BLaER1 treated with 17β-estradiol and CSF1 and Interleukin-3, amounts not matched to agents 10 nM and 100 nM (cell line): ENCODE measurements around the gene TUNAR.
A peak's percentile ranks its signal among the peaks of the same experiment; 100 is the strongest.
"Not testable (repeated sequence)": the region's sequence is repeated elsewhere in the genome, so short reads cannot be mapped to it uniquely, and the experiment has no call there.

Experiments
- H3K27ac ChIP-seq, 11 experiments: shearing (Covaris generic); formaldehyde crosslinking; 2 replicates each; pipeline ENCODE4 v1.8.1; 2022
- H3K27me3 ChIP-seq, 11 experiments: shearing (Covaris generic); formaldehyde crosslinking; 2 replicates each; pipeline ENCODE4 v1.8.1; 2022
- H3K36me3 ChIP-seq, 11 experiments: shearing (Covaris generic); formaldehyde crosslinking; 2 replicates each; pipeline ENCODE4 v1.8.1; 2022
- H3K4me1 ChIP-seq, 10 experiments: shearing (Covaris generic); formaldehyde crosslinking; 2 replicates each; pipeline ENCODE4 v1.8.1; 2022
- H3K4me2 ChIP-seq, 11 experiments: shearing (Covaris generic); formaldehyde crosslinking; 2 replicates each; pipeline ENCODE4 v1.8.1; 2022
- H3K4me3 ChIP-seq, 10 experiments: shearing (Covaris generic); formaldehyde crosslinking; 2 replicates each; pipeline ENCODE4 v1.8.1; 2022
- H3K9ac ChIP-seq, 11 experiments: shearing (Covaris generic); formaldehyde crosslinking; 2 replicates each; pipeline ENCODE4 v1.8.1; 2022
- H3K9me3 ChIP-seq, 11 experiments: shearing (Covaris generic); formaldehyde crosslinking; replicated peaks in 1 of 11; 2 replicates each; pipeline ENCODE4 v1.8.1; 2022
- H4K20me1 ChIP-seq, 11 experiments: shearing (Covaris generic); formaldehyde crosslinking; 2 replicates each; pipeline ENCODE4 v1.8.1; 2022
- Cebpa-rat ChIP-seq, 11 experiments: shearing (Covaris generic); IDR thresholded peaks; 2 replicates each; pipeline ENCODE4 v1.8.1; 2022

TUNAR gene

GRCh38 chr14:95959317-95959716 lies 82.7 kb downstream of the TUNAR start:
- Histone ChIP-seq H3K9ac (no peak overlapping the region), H3K36me3 (no peaks in the 10 kb centered on the region), H4K20me1 (0 out of 22 replicates have a peak, but pooled peaks cover 0 to 8% (median 0%) of the 10 kb centered on the region in 11 experiments), H3K27me3 (no peaks in the 10 kb centered on the region), H3K27ac (no peak overlapping the region), H3K4me2 (no peak overlapping the region), H3K9me3 (peaks cover 0 to 1% (median 0%) of the 10 kb centered on the region in 11 experiments; a peak in 5 of 22 replicates), H3K4me1 (peaks cover 0 to 10% (median 2%) of the 10 kb centered on the region in 10 experiments; a peak in 4 of 20 replicates), H3K4me3 (no peak overlapping the region)
- TF ChIP-seq Cebpa-rat (IDR thresholded peaks at IDR 0.05) = no peak

- no peak overlapping the region for H3K4me2 ChIP-seq
- TF ChIP-seq Cebpa-rat (IDR thresholded peaks at IDR 0.05) = no peak
- H3K4me1 ChIP-seq = peaks cover 0 to 8% (median under 1%) of the 10 kb centered on the region in 10 experiments; a peak in 4 of 20 replicates
- no peak overlapping the region for H3K4me3 ChIP-seq
- no peaks in the 10 kb centered on the region for H4K20me1 ChIP-seq
- no peak overlapping the region for H3K27ac ChIP-seq
- H3K36me3 ChIP-seq = no peaks in the 10 kb centered on the region
- no peak overlapping the region for H3K9ac ChIP-seq
- peaks cover 12 to 23% (median 17%) of the 10 kb centered on the region in 11 experiments for H3K9me3 ChIP-seq
- H3K27me3 ChIP-seq = no peaks in the 10 kb centered on the region
These were observed 84.8 kb downstream of the TUNAR start for GRCh38 chr14:95961481-95961880.

GRCh38 chr14:95964901-95965300 lies 88.3 kb downstream of the TUNAR start:
- Histone ChIP-seq H3K4me3 (no peak overlapping the region), H3K9me3 (peaks cover 12 to 25% (median 17%) of the 10 kb centered on the region in 11 experiments), H3K4me2 (no peak overlapping the region), H4K20me1 (no peaks in the 10 kb centered on the region), H3K27me3 (no peaks in the 10 kb centered on the region), H3K9ac (no peak overlapping the region), H3K36me3 (no peaks in the 10 kb centered on the region), H3K27ac (no peak overlapping the region), H3K4me1 (no peaks in the 10 kb centered on the region)
- TF ChIP-seq Cebpa-rat (IDR thresholded peaks at IDR 0.05) = no peak

- TF ChIP-seq Cebpa-rat (IDR thresholded peaks at IDR 0.05) = peak in 1 of 11 experiments; percentile 28; a peak in 1 of 22 replicates
- not testable (repeated sequence) for H4K20me1 ChIP-seq, H3K27me3 ChIP-seq, H3K4me1 ChIP-seq, H3K4me2 ChIP-seq, H3K9ac ChIP-seq, H3K4me3 ChIP-seq, H3K27ac ChIP-seq, H3K36me3 ChIP-seq
- peaks cover 12 to 25% (median 17%) of the 10 kb centered on the region in 11 experiments for H3K9me3 ChIP-seq
These were observed 91.4 kb downstream of the TUNAR start for GRCh38 chr14:95968048-95968447.
